Muscle of leg (tissue), 11 donors: Measurements from ENCODE around the gene SUPT6H. TPM values are rescaled to one million over a fixed set of nuclear protein-coding genes. Genes with fewer than 3 reads are reported as not detected.

ENCODE experiments used
- DNase-seq: peaks from one replicate; pipeline ENCODE4 v3.0.0; 2013
- H3K27ac ChIP-seq: one replicate; pipeline ENCODE4 v1.5.1; 2013; ENCODE audit warnings: mild to moderate bottlenecking, low read length, control low read depth
- H3K27me3 ChIP-seq: one replicate; pipeline ENCODE4 v1.6.1; 2013; ENCODE audit warnings: low read length; ENCODE audit not compliant: control insufficient read depth, insufficient read depth
- H3K36me3 ChIP-seq: one replicate; pipeline ENCODE4 v1.6.1; 2013; ENCODE audit warnings: low read length; ENCODE audit not compliant: control insufficient read depth, insufficient read depth
- H3K4me1 ChIP-seq: one replicate; pipeline ENCODE4 v1.6.1; 2013; ENCODE audit warnings: low read length; ENCODE audit not compliant: control insufficient read depth, insufficient read depth
- H3K4me3 ChIP-seq: one replicate; pipeline ENCODE4 v1.5.1; 2013; ENCODE audit warnings: low read length, control low read depth
- H3K9me3 ChIP-seq: replicated peaks from 2 replicates; pipeline ENCODE4 v1.6.1; 2013; ENCODE audit warnings: low read depth, low read length; ENCODE audit not compliant: control insufficient read depth
- WGBS: methylation state at CpG from one replicate; pipeline ENCODE4 v1.1.5; 2013; ENCODE audit warnings: missing lambda C conversion rate; ENCODE audit not compliant: insufficient coverage; 5-methylcytosine and 5-hydroxymethylcytosine counted together
- polyA plus RNA-seq, 8 donors: library from polyadenylated mRNA; unstranded; fragments of 120-200 nt; gene quantifications; one replicate each; pipeline versions ENCODE4 v1.2.1 to v1.2.3, GENCODE V29; 2013; ENCODE audit warnings: inconsistent platforms in 1 of 8, low replicate concordance in 1 of 8; ENCODE audit not compliant: insufficient read length in 8 of 8, insufficient read depth in 1 of 8
- total RNA-seq: library from RNA; stranded (reverse); fragments of 120-200 nt; gene quantifications from one replicate; pipeline ENCODE4 v1.2.4, GENCODE V29; 2013

Gene SUPT6H
- total and polyA plus RNA-seq, 9 donors = 28.1 to 53.3 (median 43.5) TPM

DNA sequence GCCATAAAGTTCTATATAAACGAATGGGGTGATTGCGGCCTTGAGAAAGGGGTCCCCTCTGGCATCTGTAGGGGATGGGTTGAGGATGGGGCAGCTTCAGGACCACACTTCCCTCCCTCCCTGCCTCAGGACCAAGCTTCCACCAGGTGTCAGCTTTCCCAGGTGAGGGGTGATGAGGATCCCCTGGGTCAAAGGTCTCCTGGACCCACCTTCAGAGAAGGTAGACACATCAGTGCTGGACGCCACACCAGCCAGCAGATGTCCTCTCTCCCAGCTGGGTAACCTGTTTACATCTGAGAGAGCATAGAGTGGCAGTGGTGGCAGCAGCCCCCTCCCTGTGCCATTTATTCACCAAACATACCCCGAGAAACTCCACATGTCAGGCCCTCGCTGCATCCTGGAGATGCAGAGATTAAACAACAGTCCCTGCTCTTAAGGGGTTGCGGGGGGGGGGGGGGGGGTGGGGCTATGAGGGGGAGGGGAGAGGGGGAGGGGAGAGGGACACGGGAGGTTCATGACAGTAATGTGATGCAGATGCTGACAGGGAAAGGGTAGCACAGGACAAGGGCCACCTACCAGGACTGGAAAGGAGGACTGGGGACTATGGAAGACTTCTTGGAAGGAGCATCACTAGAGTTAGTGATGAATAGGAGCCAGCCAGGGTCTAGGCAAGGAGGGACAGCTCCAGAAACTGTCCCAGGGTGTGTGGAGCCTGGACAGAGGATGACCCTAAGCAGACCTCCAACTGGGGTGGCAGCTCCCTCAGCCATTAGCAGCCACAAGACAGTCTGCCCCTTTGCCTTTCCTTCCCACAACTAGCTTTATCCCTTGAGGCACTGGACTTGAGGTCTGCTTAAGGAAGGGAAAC is 44.7 kb downstream of the SUPT6H start:
- no peaks in the 10 kb centered on the region for H3K9me3 ChIP-seq
- WGBS = no CpG with 5 or more reads among the region's 7 CpGs

DNA sequence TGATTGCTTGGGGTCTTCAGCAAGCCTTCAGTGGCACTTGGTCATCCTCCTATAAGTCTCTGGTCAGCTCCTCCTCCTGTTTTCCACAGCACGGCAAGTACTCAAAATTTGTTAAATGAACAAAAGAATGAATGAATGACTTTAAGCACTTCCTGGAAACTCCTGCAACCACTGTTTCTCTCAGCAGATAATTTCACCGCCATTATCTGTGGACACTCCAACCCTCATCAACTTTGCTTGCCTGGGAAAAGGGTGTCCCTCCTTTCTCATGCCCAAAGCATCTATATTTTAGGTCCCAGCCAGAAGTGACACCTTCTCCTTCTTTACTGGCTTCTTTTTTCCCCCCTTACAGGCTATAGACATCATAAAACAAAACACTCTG is 45.3 kb downstream of the SUPT6H start:
- H3K27ac ChIP-seq = no peak overlapping the region
- H3K27me3 ChIP-seq = no peaks in the 10 kb centered on the region
- no peak for DNase-seq
- WGBS = 73% methylated on average over 1 of the region's 2 CpGs
- peaks cover 20% of the 10 kb centered on the region for H3K4me1 ChIP-seq
- H3K9me3 ChIP-seq = no peaks in the 10 kb centered on the region
- H3K36me3 ChIP-seq = peaks cover 36% of the 10 kb centered on the region
- H3K4me3 ChIP-seq = no peak overlapping the region

More for the DNA sequence above, 44.7 kb downstream of the SUPT6H start:
- H3K27ac ChIP-seq = no peak overlapping the region
- H3K27me3 ChIP-seq = no peaks in the 10 kb centered on the region
- H3K36me3 ChIP-seq = peaks cover 43% of the 10 kb centered on the region
- DNase-seq = no peak
- H3K4me1 ChIP-seq = peaks cover 14% of the 10 kb centered on the region
- H3K4me3 ChIP-seq = no peak overlapping the region

DNA sequence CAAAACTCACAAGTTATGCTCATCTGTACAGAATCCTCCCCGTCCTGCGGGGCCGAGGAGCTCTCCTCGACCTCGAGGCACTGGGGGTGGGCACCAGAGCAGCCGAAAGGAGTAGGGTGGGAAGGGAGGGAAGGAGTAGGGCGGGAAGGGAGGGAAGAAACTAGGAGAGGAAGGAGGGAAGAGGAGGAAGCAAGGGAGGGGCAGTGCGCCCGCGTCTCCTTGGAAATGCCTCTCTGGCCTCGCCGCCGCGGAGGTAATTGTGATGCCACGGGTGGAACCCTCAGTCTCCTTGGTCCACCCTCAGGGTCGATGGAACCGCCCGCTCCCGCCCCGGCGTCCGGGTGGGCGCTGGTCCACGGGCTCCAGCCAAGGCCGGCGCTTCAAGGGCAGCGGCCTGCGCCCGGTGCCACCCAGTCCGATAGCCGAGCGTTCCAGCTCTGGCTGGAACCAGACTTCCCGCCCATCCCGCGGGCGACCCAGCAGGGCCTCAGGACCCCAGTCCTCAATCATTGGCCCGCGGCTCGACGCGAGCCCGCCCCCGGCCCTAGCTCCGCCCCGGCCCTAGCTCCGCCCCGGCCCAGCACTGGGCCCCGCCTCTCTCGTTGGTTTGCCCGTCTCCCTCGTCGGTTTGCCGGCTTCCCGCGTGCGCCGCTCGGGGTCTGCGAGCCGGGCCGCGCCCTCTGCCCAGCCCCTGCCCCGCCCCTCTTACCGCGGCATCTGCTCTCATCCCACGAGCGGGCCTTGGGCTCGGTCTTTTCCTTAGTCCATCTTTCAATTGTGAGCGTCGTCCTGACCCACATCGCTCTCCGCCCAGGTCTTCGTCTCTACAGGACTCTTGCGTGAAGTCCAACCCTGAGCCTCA is 49.1 kb downstream of the SUPT6H start:
- H3K4me3 ChIP-seq = peak overlapping the region; percentile 59

DNA sequence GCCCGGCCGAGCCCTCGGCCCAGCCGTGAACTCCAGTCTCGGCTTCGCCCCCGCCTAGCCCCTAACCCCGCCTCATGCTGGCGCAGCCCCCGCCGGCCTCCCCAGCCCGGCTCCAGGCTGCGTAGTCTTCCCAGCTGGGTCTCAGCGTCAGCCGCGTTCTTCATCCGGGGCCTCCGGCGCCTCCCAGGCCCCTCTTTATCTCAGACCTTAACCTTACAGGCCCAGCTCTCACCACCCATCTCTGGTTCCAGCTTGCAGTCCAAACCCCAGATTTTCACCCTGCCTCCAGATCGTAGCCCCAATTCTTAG is 49.7 kb downstream of the SUPT6H start, which contains the start of gene PROCA1:
Gene PROCA1, minus strand, starts transcription at position 166 of the 309 bp plus-strand sequence. CDS start 228 bp downstream, outside the sequence.
- Histone ChIP-seq H3K36me3 (peaks cover 28% of the 10 kb centered on the region), H3K4me3 (peak within 1 kb of the TSS; percentile 59), H3K4me1 (peaks cover 36% of the 10 kb centered on the region), H3K27ac (peak within 1 kb of the TSS; percentile 97), H3K9me3 (no peaks in the 10 kb centered on the region), H3K27me3 (no peaks in the 10 kb centered on the region)
- WGBS = 1% methylated on average over 20 of the region's 20 CpGs
- DNase-seq = no peak

More for the DNA sequence above, 49.1 kb downstream of the SUPT6H start:
- Histone ChIP-seq H3K27me3 (no peaks in the 10 kb centered on the region), H3K27ac (peak overlapping the region; percentile 97), H3K9me3 (no peaks in the 10 kb centered on the region), H3K36me3 (peaks cover 29% of the 10 kb centered on the region), H3K4me1 (peaks cover 32% of the 10 kb centered on the region)
- DNase-seq = peak; percentile 95
- WGBS = under 1% methylated on average over 68 of the region's 74 CpGs

DNA sequence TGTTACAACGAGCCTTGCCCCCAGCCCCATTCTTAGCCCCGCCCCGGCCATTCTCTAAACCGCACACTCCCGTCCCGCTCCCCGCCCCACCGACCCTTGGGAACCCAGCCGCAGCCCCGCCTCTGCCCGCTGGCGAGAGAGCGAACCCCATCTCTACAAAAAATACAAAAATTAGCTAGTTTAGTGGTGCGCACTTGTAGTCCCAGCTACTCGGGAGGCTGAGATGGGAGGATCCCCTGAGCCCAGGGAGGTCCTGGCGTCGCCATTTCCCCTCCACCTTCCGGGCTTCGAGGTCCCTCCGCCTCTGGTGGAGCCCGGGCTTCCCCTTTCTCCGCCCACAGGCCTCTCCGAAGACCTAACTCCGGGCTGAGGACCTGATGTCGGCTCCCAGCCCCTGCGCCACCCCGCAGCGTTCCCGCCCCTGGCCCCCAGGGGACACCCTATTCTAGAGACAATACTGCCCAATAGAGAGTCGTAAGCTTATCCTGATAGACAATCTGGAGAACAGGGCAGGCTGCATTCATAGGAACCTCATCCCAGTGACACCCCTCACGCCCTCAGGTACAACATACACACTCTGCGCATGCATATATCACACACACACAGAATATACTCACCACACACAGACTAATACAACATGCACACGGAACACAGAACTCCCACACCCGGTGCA is 50.2 kb downstream of the SUPT6H start:
- Histone ChIP-seq H3K4me3 (peak overlapping the region; percentile 41), H3K9me3 (no peaks in the 10 kb centered on the region), H3K36me3 (peaks cover 28% of the 10 kb centered on the region), H3K27ac (peak overlapping the region; percentile 97), H3K27me3 (no peaks in the 10 kb centered on the region), H3K4me1 (peaks cover 41% of the 10 kb centered on the region)
- peak; percentile 69 for DNase-seq
- WGBS = 10% methylated on average over 27 of the region's 34 CpGs

DNA sequence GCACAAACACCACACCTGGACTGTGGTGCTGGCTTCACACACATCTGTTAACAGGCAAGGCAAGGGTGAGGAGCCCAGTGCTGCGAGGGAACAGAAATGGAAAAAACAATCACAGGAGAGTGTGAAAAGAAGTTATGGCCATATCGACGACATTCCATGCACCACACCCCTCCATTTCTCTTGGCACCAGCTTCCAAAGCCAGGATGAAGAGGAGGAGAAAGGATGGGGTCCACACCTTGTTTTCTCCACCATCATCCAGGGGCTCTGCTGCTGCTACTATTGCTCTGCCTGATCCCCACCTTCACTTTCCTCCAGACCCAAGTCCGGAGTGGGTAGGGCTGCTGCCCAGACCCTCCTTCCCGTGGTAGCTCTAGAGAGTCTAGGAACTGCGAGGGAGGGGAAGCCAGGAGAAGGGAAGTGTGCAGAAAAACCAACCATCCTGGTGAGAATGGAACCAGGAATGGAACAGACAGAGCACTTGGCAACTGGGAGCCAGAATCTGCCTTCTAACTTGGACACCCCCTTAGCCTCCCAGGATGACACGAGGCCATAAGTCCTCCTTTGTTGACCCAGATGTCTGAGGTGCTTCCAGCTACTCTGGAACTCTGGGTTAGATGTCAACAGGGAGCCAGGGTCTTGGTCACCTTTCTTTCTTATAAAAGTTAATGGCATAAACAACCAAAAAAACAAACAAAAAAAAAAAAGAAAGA is 50.9 kb downstream of the SUPT6H start:
- no peaks in the 10 kb centered on the region for H3K9me3 ChIP-seq
- no peak for DNase-seq
- H3K36me3 ChIP-seq = peaks cover 28% of the 10 kb centered on the region
- 80% methylated on average over 1 of the region's 7 CpGs for WGBS
- no peak overlapping the region for H3K4me3 ChIP-seq
- no peaks in the 10 kb centered on the region for H3K27me3 ChIP-seq
- H3K4me1 ChIP-seq = peaks cover 43% of the 10 kb centered on the region
- H3K27ac ChIP-seq = no peak overlapping the region

DNA sequence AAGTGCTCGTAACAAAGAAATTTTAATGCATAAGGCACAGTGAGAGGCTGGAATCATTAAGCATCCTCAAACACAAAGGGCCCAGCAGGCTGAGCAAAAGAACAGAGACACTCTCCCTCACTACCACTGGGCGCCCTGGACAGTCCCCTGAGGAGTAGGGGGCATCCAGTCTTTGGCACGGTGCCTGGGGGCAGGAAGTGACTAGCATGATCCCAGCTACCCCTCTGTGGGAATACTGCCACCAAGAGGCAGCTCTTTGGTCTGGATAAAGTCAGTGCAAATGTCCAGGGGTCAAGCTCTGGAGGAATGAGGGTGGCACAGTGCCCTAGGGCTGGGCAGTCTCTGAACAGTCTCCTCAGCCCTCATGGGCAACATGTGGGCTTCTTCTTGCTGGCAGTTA is 52.3 kb downstream of the SUPT6H start:
- no peaks in the 10 kb centered on the region for H3K9me3 ChIP-seq
- WGBS = 100% methylated on average over 2 of the region's 3 CpGs
- H3K27ac ChIP-seq = no peak overlapping the region
- peaks cover 57% of the 10 kb centered on the region for H3K4me1 ChIP-seq
- no peaks in the 10 kb centered on the region for H3K27me3 ChIP-seq
- no peak for DNase-seq
- no peak overlapping the region for H3K4me3 ChIP-seq
- H3K36me3 ChIP-seq = peaks cover 28% of the 10 kb centered on the region

DNA sequence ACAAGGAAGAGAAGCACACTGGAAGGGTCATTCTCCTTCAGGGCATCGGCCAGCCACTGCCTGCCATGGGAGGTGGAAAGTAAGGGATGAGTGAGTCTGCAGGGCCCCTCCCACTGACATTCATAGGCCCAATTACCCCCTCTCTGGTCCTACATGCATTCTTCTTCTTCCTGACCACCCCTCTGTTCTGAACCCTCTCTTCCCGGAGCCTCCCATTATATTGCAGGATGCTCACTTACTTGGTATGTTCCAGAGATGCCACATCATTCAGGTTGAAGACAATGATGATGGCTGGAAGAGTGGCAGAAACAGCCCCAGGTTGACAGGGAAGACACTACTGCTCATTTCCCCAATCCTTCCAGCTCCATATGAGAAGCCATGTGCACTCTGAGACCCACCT is 53.2 kb downstream of the SUPT6H start:
- WGBS = no CpG with 5 or more reads among the region's 2 CpGs
- peaks cover 53% of the 10 kb centered on the region for H3K4me1 ChIP-seq
- H3K27me3 ChIP-seq = no peaks in the 10 kb centered on the region
- H3K27ac ChIP-seq = no peak overlapping the region
- no peaks in the 10 kb centered on the region for H3K9me3 ChIP-seq
- H3K4me3 ChIP-seq = no peak overlapping the region
- no peak for DNase-seq
- peaks cover 28% of the 10 kb centered on the region for H3K36me3 ChIP-seq

DNA sequence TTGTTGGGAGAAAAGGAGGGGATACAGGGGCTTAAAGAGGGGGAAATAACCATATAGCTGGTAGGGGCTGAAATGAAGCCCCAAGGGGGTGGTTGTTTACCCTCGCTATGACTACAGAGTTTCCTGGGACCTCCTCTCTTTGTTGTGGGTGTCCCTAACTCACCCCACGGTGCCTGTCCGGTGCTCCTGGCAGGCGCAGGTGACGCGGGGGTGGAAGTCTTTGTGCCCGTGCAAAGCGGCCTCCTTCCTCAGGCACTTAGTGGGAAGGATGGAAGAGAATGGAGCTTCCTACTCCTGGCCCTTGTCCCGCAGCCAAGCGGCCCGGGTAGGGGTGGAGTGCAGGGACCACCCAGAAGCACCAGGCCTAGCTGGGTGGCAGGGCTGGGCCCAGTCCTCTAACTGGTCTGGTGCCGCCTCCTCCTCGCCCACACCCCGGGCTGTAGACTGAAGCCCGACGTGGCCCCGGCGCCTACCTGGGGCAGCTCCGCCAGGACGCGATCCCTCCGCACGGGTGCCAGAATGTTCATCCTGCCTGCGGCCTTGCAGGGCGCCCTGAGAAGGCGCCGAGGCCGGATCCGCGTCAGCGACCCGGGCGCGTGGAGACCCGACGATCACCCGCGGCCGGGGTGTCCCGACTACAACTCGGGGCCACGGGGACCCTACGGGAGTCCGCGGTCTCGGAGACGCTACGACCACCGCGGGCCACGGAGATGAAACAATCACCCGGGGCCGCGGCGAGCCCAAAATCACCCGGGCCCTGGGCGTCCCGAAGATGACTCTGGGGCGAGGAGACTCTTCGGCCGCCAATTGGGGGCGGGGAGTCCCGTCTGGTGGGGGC is 55.0 kb downstream of the SUPT6H start:
- DNase-seq = peak; percentile 64
- Histone ChIP-seq H3K4me1 (peaks cover 57% of the 10 kb centered on the region), H3K27me3 (no peaks in the 10 kb centered on the region), H3K4me3 (peak overlapping the region; percentile 61), H3K36me3 (peaks cover 41% of the 10 kb centered on the region), H3K9me3 (no peaks in the 10 kb centered on the region), H3K27ac (peak overlapping the region; percentile 98)
- 4% methylated on average over 61 of the region's 63 CpGs for WGBS
